ENCODE data around the gene CLCN7. TPM values are rescaled to one million over a fixed set of nuclear protein-coding genes. Genes with fewer than 3 reads are reported as not detected.

The CLCN7 gene
- total RNA-seq, 1 experiment from 2014 or later, result 64.0 TPM

- Histone ChIP-seq H3K36me3 (ENCODE audit: control insufficient read depth in 1 of 2, insufficient read depth in 2 of 2, low read length in 2 of 2) (no peaks in the 10 kb centered on the region; a peak in 1 of 4 replicates), H3K4me3 (replicated peaks in 1 of 2; ENCODE audit: low read depth in 1 of 2, low read length in 2 of 2) (no peak overlapping the region), H3K9me3 (ENCODE audit: control insufficient read depth in 1 of 2, insufficient read depth in 1 of 2, low read depth in 1 of 2, low read length in 2 of 2) (no peaks in the 10 kb centered on the region), H3K4me1 (ENCODE audit: control insufficient read depth in 1 of 2, insufficient read depth in 2 of 2, low read length in 2 of 2) (no peaks in the 10 kb centered on the region), H3K4me2 (ENCODE audit: low read length) (no peak overlapping the region), H3K27me3 (ENCODE audit: insufficient read depth, low read length) (no peaks in the 10 kb centered on the region), H4K20me1 (ENCODE audit: insufficient read depth) (no peaks in the 10 kb centered on the region), H3K9me2 (ENCODE audit: insufficient read depth) (no peaks in the 10 kb centered on the region), H2AFZ (ENCODE audit: low read depth, low read length, poor library complexity, severe bottlenecking) (no peak overlapping the region), H3K27ac (ENCODE audit: low read depth, low read length) (no peak overlapping the region), H3K9ac (ENCODE audit: low read length) (no peak overlapping the region), H3K79me2 (ENCODE audit: insufficient read depth, low read length) (no peaks in the 10 kb centered on the region)
- ChIA-PET CTCF (no interaction called here), POLR2A (no interaction called here), RAD21 (ENCODE audit: low non-redundant PET in 1 of 2, low total read pairs in 2 of 2, uncharacterized antibody in 2 of 2, unreplicated experiment in 2 of 2) (no interaction called here)
- DNase-seq (ENCODE audit: low read depth, low spot score) (no peak), ATAC-seq (no peak)
- TF ChIP-seq SP1 (IDR thresholded peaks at IDR 0.05; ENCODE audit: low read depth), result no peak
- intact Hi-C loops (cut with micrococcal nuclease), result no loop called here
- BruUV-seq (replicated peaks), result no TSS peak
These were observed 17.9 kb downstream of the CLCN7 start for GRCh38 chr16:1456951-1457350.

- H3K9ac ChIP-seq (ENCODE audit: low read length), result no peak overlapping the region
- no peak overlapping the region for H3K4me2 ChIP-seq (ENCODE audit: low read length)
- no peaks in the 10 kb centered on the region for H3K4me1 ChIP-seq (ENCODE audit: control insufficient read depth in 1 of 2, insufficient read depth in 2 of 2, low read length in 2 of 2)
- TF ChIP-seq RAD21 (IDR thresholded peaks at IDR 0.05; ENCODE audit: low read depth), result no peak
- TF ChIP-seq SIN3A (IDR thresholded peaks at IDR 0.05; ENCODE audit: low read depth), result no peak
- TF ChIP-seq ATF3 (IDR thresholded peaks at IDR 0.05), result no peak
- TF ChIP-seq YY1 (IDR thresholded peaks at IDR 0.05; ENCODE audit: extremely low read depth, insufficient replicate concordance, low read depth, low read length), result no peak
- TF ChIP-seq EZH2 (IDR thresholded peaks at IDR 0.05), result no peak
- no peak for TF ChIP-seq SRF (IDR thresholded peaks at IDR 0.05; ENCODE audit: low read depth)
- TF ChIP-seq FOSL1 (IDR thresholded peaks at IDR 0.05; ENCODE audit: low read depth), result no peak
- TF ChIP-seq JUND (IDR thresholded peaks at IDR 0.05), result no peak
- H3K9me3 ChIP-seq (ENCODE audit: control insufficient read depth in 1 of 2, insufficient read depth in 1 of 2, low read depth in 1 of 2, low read length in 2 of 2), result no peaks in the 10 kb centered on the region
- ChIA-PET RAD21 (ENCODE audit: low non-redundant PET in 1 of 2, low total read pairs in 2 of 2, uncharacterized antibody in 2 of 2, unreplicated experiment in 2 of 2) (no interaction called here), CTCF (no interaction called here), POLR2A (no interaction called here)
- no peaks in the 10 kb centered on the region for H4K20me1 ChIP-seq (ENCODE audit: insufficient read depth)
- no peaks in the 10 kb centered on the region; a peak in 1 of 4 replicates for H3K36me3 ChIP-seq (ENCODE audit: control insufficient read depth in 1 of 2, insufficient read depth in 2 of 2, low read length in 2 of 2)
- no peak for ATAC-seq
- H2AFZ ChIP-seq (ENCODE audit: low read depth, low read length, poor library complexity, severe bottlenecking), result no peak overlapping the region
- no peaks in the 10 kb centered on the region for H3K9me2 ChIP-seq (ENCODE audit: insufficient read depth)
- no TSS peak for BruUV-seq (replicated peaks)
- no peak overlapping the region for H3K27ac ChIP-seq (ENCODE audit: low read depth, low read length)
- no peak overlapping the region for H3K4me3 ChIP-seq (replicated peaks in 1 of 2; ENCODE audit: low read depth in 1 of 2, low read length in 2 of 2)
- no peak for DNase-seq (ENCODE audit: low read depth, low spot score)
- no peaks in the 10 kb centered on the region for H3K27me3 ChIP-seq (ENCODE audit: insufficient read depth, low read length)
- no peaks in the 10 kb centered on the region for H3K79me2 ChIP-seq (ENCODE audit: insufficient read depth, low read length)
- intact Hi-C loops (cut with micrococcal nuclease), result no loop called here
These were observed 19.3 kb downstream of the CLCN7 start for GRCh38 chr16:1455190-1456171.
